Breast epithelium (tissue), 3 donors: Measurements from ENCODE around the gene MUC6.

Experiments used
- POLR2AphosphoS5 ChIP-seq, 3 donors: sonication (generic); formaldehyde crosslinking; IDR thresholded peaks; one replicate each; pipeline ENCODE4 v1.6.1; 2017; ENCODE audit warnings: antibody characterized with exemption in 3 of 3
- TF ChIP-seq, protein P1 (sequence below), 3 donors: fragments of 450-650 bp; IDR thresholded peaks; one replicate each; pipeline ENCODE4 v1.5.1; 2016 to 2017; ENCODE audit warnings: antibody characterized with exemption in 3 of 3, mild to moderate bottlenecking in 3 of 3, moderate library complexity in 3 of 3

DNA sequence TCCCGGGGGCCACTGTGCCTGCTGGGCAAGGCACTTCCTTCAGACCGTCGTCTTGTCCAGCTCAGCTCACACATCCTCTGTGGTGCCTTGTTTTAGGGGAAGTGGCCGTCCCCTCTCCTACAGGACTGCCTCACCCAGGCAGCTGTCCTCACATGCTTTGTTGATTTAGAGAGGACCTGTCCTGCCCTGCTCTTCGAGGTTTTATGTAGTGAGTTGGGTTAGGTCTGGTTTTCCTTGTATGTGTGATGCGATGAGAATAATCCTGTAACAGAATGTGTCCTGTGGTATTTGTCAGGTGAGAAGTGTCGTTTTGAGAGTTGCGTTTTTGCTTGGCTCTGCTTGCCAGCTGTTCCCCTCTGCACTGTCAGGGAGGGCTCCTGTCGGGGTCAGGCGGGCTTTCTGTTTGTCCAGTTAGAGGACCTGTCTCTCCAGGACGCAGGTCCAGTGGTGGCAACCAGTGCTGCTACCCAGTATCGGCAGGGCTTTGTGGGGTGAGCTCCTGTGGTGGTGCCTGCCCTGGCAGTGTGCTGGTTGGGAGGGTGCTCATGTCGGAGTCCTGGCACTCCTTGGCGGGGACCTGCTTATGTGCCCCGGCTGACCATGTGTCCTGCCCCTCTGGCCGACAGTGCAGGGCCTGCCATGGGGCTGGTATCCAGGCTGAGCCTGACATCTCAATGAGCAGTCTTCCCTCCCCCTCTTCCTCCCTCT lies 41.3 kb downstream of the MUC6 start:
- TF ChIP-seq, protein P1, sequence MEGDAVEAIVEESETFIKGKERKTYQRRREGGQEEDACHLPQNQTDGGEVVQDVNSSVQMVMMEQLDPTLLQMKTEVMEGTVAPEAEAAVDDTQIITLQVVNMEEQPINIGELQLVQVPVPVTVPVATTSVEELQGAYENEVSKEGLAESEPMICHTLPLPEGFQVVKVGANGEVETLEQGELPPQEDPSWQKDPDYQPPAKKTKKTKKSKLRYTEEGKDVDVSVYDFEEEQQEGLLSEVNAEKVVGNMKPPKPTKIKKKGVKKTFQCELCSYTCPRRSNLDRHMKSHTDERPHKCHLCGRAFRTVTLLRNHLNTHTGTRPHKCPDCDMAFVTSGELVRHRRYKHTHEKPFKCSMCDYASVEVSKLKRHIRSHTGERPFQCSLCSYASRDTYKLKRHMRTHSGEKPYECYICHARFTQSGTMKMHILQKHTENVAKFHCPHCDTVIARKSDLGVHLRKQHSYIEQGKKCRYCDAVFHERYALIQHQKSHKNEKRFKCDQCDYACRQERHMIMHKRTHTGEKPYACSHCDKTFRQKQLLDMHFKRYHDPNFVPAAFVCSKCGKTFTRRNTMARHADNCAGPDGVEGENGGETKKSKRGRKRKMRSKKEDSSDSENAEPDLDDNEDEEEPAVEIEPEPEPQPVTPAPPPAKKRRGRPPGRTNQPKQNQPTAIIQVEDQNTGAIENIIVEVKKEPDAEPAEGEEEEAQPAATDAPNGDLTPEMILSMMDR (IDR thresholded peaks at IDR 0.05), result no peak
- no peak for TF ChIP-seq POLR2AphosphoS5 (IDR thresholded peaks at IDR 0.05)
